GM18870 (cell line): ENCODE measurements around the gene HNRNPU.

Source experiments
- ATAC-seq: cut with Tn5 transposase; IDR thresholded peaks from one replicate; pipeline ENCODE4 v1.9.1; 2021; ENCODE audit warnings: moderate library complexity; ENCODE audit not compliant: unreplicated experiment

HNRNPU gene

GRCh38 chr1:244802556-244803239, 61.6 kb downstream of the HNRNPU start:
- ATAC-seq = no peak

- no peak for ATAC-seq
These were observed 62.3 kb downstream of the HNRNPU start for GRCh38 chr1:244802041-244802440.

GRCh38 chr1:244801246-244801645, 63.1 kb downstream of the HNRNPU start:
- no peak for ATAC-seq

GRCh38 chr1:244800821-244801220, 63.5 kb downstream of the HNRNPU start:
- ATAC-seq = no peak
